LNCAP (cell line): ENCODE data around the gene CPNE2.

Source experiments
- TF ChIP-seq, protein P1 (sequence below): fragments of 450-650 bp; IDR thresholded peaks from 2 replicates; pipeline ENCODE4 v1.5.1; 2017; ENCODE audit warnings: mild to moderate bottlenecking

The CPNE2 gene

DNA sequence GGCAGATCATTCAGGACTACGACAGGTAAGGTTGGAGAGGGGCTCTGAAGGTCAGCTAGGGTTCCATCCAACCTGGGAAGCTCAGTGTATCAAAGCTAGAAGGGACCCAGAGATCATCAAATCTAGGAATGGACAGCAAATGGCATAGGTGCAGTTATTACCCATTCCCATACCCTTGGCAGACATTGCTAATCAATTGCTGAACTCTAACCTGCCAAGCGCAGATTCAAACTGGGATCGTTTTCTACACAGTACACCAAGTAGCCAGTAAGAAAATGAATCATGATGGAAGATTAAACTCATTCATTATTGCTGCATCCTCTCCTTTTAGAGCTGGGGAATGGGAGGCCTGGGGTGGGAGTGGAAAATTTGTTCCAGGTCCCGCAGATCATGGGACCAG, 33.6 kb downstream of the CPNE2 start:
- TF ChIP-seq, protein P1, sequence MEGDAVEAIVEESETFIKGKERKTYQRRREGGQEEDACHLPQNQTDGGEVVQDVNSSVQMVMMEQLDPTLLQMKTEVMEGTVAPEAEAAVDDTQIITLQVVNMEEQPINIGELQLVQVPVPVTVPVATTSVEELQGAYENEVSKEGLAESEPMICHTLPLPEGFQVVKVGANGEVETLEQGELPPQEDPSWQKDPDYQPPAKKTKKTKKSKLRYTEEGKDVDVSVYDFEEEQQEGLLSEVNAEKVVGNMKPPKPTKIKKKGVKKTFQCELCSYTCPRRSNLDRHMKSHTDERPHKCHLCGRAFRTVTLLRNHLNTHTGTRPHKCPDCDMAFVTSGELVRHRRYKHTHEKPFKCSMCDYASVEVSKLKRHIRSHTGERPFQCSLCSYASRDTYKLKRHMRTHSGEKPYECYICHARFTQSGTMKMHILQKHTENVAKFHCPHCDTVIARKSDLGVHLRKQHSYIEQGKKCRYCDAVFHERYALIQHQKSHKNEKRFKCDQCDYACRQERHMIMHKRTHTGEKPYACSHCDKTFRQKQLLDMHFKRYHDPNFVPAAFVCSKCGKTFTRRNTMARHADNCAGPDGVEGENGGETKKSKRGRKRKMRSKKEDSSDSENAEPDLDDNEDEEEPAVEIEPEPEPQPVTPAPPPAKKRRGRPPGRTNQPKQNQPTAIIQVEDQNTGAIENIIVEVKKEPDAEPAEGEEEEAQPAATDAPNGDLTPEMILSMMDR = no peak

DNA sequence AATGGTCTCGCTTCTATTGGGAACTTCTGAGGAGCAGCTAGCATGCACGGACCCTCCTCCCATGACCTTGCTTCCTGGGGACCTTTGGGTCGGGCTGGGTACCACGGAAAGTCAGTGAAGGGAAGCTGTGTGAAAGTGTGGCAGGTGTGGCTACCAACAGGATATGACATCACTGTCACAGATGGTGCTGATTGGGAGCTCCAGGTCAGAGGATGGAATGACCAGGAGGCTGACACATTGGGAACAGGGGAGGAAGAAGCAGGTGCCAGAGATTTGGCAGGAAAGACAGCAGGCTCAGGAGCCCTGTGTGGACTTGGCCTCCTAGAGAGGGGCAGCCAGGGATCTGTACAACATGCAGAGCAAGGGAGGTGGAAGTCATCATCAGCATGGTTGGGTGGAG, 34.0 kb downstream of the CPNE2 start:
- TF ChIP-seq, protein P1 = no peak

DNA sequence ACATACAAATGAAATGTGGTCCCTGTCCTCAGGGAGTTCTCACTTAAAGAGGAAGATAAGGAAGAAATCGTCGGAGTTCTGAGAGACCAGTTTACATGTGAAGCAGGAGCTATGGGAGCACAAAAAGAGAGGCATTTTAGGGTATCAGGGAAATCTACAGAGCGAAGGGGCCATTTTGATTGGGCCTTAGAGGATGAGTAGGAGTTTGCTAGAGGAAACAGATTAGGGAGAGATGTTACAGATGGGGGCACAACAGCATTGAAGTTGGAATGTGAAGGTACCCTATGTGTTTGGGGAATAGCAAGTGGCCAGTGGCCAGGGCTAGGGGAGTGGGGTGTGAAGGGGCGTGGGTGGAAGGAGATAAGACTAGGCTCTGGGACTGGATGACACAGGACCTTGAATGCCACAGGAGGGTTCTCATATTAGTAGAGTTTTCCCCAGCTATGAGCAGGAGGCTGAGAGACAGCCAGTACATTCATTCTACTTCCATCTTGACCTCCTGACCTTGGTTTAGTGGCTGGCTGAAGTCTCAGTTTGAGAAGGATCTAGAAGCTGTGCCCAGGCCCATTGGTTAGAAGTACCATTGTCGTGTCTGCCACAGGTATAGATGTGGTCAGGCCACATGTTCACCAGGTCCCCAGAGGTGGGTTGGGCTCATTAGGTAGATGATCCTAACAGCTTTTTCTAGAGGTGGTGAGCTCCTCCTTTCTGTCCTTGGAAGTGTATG, 34.8 kb downstream of the CPNE2 start:
- TF ChIP-seq, protein P1 = no peak

DNA sequence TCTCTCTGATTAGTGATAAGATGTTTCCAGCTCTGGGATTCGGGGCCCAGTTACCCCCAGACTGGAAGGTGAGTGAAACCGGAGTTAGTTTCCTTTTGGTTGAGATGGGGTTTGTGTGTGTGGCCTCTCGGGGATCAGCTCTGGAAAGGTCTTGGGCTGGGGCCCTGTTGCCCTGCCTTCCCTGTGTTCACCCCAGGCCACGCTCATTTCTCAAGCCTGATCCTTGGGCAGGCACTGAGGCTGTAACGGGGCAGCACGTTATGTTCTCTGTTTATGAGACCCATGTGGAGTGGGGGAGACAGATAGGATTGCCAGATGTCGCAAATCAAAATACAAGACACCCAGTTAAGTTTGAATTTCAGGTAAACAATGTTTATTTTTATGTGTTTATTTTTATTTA, 35.5 kb downstream of the CPNE2 start:
- TF ChIP-seq, protein P1 = no peak

DNA sequence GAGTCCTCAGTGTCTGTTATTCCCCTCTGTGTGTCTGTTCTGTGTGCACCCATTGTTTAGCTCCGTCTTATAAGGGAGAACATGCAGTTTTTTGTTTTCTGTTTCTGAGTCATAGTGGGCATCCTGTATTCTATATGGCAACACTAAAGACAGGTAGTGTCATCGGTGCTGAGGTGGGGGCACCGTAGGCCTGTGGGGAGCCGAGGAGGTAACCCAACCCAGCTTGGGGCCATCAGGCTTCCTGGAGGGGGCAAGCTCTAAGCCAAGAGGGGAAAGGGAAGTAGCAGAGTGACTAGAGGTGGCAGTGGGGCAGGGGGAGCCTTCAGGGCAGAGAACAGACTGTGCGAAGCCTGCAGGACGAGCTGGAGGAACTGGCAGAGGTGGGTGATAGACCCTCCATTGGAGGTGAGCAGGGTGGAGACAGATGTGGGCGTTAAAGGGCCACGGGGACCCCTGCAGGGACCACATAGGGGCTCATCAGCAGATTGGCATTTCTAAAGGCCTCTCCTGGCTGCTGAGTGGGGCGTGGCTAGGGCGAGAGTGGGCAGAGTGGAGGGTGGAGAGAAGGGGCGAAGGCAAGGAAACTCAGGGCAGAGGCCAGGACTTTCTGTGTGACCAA, 36.5 kb downstream of the CPNE2 start:
- TF ChIP-seq, protein P1 = no peak

DNA sequence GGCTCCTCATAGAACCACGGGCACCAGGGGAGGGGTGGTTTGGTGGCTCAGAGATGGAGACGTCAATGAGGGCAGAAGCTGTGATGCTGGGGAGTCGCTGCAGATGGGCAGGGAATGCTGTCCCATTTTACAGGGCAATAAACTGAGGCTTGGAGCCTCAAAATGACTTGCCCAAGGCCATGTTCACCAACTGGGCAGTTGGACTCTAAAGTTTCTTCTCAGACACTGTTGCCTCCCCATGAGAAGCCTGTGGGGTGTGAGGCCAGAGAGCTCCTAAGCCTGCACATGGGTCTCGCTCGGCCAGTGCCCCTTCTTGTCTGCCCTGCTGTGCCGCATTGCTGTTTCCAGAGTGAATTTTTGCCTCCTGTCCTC, 38.6 kb downstream of the CPNE2 start:
- TF ChIP-seq, protein P1 = no peak

DNA sequence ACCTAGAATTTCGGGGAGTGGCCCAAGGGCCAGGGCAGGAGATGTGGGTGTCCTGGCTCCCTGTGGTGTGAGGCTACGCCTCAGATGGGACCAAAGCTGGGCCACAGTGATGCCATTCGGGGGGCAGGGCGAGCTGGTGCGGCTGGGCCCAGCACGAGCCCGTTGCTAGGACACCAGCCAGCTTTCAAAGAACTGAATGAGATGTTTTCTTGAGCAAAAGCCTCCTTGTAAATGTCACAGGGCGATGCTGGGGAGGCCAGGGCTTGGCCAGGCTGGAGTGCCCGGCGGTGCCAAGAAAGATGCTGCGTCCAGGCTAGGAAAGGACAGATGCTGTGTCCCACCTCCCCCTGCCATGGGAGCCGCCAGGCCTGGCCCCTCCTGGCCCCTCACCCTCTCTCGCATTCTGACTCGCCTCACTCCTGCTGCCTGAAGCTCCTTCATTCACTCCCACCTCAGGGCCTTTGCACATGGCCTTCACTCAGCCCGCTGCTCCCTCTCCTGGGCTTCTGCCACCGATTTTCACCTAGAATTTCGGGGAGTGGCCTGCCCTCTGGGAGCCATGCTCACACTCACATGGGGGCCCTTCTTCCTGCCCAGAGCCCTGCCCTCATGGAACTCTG, 39.1 kb downstream of the CPNE2 start:
- TF ChIP-seq, protein P1 = no peak
